HG03469 (cell line): Measurements from ENCODE around the gene SGTA.
"Not testable (repeated sequence)": the region's sequence is repeated elsewhere in the genome, so short reads cannot be mapped to it uniquely, and the experiment has no call there.

ENCODE experiments used
- ATAC-seq: cut with Tn5 transposase; IDR thresholded peaks from one replicate; pipeline ENCODE4 v1.9.1; 2021; ENCODE audit warnings: mild to moderate bottlenecking, moderate library complexity, moderate number of reproducible peaks; ENCODE audit not compliant: unreplicated experiment

Gene SGTA

GRCh38 chr19:2716722-2717637 is 66.1 kb downstream of the SGTA start:
- no peak for ATAC-seq

- no peak for ATAC-seq
Observed at GRCh38 chr19:2716275-2716650, 66.8 kb downstream of the SGTA start.

- ATAC-seq = no peak
Observed at GRCh38 chr19:2715470-2716274, 67.4 kb downstream of the SGTA start.

- ATAC-seq = no peak
Observed at GRCh38 chr19:2714531-2715269, 68.4 kb downstream of the SGTA start.

- not testable (repeated sequence) for ATAC-seq
Observed at GRCh38 chr19:2714102-2714501, 69.0 kb downstream of the SGTA start.

GRCh38 chr19:2713170-2713569 is 69.9 kb downstream of the SGTA start:
- not testable (repeated sequence) for ATAC-seq

- ATAC-seq = no peak
Observed at GRCh38 chr19:2711875-2712205, 71.2 kb downstream of the SGTA start.

- ATAC-seq = no peak
Observed at GRCh38 chr19:2711172-2711874, 71.8 kb downstream of the SGTA start.

- ATAC-seq = no peak
Observed at GRCh38 chr19:2706251-2706650, 76.8 kb downstream of the SGTA start.
